HG03460 (cell line): ENCODE measurements around the gene CDH11.

Experiments
- ATAC-seq: cut with Tn5 transposase; IDR thresholded peaks from one replicate; pipeline ENCODE4 v1.9.1; 2021; ENCODE audit not compliant: unreplicated experiment

CDH11 gene, protein sequence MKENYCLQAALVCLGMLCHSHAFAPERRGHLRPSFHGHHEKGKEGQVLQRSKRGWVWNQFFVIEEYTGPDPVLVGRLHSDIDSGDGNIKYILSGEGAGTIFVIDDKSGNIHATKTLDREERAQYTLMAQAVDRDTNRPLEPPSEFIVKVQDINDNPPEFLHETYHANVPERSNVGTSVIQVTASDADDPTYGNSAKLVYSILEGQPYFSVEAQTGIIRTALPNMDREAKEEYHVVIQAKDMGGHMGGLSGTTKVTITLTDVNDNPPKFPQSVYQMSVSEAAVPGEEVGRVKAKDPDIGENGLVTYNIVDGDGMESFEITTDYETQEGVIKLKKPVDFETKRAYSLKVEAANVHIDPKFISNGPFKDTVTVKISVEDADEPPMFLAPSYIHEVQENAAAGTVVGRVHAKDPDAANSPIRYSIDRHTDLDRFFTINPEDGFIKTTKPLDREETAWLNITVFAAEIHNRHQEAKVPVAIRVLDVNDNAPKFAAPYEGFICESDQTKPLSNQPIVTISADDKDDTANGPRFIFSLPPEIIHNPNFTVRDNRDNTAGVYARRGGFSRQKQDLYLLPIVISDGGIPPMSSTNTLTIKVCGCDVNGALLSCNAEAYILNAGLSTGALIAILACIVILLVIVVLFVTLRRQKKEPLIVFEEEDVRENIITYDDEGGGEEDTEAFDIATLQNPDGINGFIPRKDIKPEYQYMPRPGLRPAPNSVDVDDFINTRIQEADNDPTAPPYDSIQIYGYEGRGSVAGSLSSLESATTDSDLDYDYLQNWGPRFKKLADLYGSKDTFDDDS

DNA sequence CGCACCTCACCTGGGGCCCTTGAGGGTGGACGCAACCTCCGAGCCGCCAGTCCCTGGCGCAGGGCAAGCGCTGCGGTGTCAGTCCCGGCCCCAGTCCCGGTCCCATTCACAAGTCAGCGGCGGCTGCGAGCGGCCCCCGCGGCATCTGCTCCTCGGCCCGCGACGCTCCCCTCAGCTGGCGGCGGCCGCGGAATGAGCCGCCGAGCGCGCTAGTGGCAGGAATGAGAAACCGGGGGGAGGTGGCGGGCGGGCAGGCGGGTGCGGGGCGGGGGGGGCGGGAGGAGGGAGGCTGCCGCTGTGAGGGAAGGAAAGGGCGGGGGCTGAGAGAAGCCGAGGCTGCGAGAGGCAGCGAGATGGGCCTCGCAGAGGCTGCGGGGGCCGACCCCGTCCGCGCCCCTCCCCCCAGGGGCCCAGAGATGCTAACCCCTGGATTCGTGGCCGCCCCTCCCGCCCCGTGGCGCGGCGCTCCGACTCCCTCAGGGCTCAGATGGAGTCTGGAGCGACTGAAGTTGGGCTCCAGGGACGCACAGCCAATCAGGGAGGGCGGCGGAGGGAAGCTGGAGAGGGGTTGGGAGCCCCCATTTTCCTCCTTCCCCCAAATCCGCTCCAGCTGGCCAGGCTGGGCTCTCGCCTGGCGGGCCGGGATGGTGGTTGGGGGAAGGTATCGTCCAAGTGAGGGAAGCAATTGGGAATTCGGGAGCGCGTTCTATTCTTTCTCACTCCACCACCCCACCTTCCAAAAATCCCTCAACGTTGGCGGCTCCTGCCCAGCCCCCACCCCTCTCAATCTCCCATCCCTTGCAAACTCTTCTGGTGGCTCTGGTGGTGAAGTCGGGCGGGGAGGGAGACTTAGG lies at the start of gene CDH11:
Gene CDH11, minus strand, starts transcription at position 194 of the 854 bp plus-strand sequence. CDS start 117,194 bp downstream, outside the sequence.
- ATAC-seq = no peak

DNA sequence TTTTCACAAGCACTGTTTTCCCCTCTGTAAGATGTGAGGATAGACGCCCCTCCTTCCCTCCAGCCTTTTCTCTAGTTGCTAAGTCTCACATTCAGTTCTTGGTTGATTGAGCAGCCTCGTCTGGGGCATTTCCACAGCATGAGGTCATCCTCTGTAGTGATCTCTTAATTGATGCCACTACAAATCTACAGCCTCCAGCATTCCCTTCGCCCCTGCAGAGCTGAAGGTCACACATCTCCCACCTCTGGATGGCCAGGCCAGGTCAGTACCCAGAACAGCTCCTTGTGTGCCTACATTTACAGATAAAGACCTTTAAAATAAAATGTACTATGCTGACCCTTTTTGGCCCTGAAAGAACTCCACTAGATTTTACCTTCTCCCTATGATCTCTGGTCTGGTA lies 32.5 kb upstream of the CDH11 start:
- no peak for ATAC-seq

DNA sequence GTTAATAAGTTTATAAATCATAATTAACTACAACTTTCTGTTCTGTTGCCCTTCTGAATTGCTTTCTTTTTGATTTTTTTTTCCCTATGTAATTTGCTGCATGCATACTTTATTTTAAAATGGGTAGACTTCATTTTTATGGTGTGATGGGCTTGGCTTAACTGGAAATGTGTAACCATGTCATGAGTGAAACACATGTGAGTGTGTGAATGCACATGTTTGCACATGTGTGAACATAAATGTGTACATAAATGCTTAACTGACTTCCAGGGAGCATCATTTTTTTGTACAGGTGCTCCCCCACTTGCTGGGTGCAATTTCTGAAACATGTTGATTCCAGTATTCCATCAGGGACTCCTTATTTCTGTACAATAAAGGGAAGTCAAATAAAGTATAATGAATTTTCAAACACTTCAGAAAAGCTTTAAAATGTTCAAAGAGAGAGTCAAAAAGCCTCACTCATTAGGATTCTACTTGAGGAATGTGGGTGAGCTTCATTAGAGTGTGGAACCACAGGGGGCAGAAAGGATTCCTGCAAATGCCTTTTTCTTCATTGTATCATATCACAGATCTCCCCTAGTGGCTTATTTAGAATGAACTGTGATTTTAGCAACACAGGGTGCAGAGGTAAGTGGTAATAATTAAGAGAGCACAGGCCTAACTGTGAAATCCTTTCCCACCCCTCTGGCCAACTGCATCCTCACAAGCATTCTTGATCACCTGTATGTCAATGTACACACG lies 31.7 kb upstream of the CDH11 start:
- ATAC-seq = no peak

DNA sequence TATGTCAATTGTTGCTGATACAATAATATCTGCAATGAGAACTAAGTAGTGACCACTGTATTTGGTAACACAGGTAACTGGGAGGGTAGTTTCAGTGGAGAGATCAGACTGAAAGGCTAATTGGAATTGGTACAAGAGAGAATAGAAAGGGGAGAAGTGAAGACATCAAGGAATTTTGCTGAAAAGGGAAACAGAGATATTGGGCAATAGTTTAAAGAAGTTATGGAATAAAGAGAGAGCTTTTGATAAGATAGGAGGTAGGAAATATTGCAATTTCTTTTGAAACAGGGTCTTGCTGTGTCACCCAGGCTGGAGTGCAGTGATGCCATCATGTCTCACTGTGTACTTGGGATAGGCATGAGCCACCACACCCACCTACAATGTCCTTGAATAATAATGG lies 26.9 kb upstream of the CDH11 start:
- no peak for ATAC-seq

DNA sequence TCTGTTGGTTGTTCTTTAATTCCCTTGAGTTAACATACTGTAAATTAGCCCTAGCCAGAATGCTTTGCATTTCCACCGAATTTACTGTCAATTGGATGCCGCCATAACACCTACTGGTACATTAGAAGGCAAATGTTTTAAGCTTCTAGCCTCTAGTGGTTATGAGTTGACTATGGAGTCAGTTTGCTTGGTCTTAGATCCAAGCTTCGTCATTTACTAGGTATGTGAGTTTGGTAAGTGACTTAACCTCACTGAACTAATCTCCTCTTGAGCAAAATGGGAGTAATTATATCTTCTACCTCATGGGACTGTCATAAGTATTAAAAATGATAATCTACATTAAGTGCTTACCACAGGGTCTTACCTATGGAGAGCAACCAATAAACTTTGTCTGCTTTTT lies 20.4 kb upstream of the CDH11 start:
- ATAC-seq = no peak

DNA sequence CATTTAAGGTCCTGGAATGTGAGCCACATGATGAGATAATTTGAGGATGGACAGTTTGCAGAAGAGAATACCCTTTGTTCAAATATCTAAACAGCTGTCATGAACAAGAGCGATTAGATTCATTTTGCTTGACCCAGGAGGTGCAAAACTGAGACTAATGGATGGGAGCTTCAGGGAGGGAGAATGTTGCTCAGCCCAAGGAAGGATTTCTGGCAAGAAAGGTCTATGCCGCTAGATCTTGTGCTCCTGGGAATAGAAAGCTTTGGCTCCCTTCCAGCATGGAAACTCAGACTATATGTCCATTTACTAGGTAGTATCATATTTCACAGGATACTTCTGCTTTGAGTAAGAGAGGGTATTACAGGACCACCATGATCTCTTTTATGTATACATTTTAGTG lies 14.8 kb upstream of the CDH11 start:
- ATAC-seq = no peak

DNA sequence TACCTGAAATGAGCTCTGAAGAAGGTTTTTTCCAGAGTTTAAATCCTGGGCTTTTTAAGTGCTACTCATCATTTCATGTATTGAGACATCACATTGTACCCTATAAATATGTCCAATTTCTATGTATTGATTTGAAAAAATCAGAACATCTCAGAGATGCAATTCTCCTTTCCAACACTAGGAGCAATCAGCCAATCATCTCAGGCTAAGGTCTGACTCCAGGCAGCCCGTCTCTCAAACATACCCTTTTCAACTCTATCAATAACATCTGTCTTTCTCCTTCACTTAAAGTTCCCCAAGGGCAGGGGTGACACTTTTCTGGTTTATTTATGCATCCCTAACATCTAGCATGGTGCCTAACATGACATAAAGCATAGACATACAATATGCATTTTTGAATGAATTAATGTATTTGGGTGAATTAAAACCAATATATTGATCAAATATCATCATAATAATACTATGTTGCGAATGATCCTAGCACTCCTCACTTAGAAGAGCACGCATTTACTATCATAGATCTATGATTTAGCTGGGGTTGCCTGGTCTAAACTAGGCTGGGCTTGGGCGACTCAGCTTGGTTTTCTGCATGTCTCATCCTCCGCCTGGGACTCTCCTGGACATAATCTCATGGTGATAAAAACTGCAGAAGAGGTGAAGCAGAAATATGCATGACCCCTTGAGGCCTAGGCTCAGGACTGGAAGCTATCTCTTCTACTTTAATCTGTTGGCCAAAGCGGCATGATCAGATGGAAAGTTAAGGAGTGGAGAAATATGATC lies 5.2 kb upstream of the CDH11 start:
- no peak for ATAC-seq

DNA sequence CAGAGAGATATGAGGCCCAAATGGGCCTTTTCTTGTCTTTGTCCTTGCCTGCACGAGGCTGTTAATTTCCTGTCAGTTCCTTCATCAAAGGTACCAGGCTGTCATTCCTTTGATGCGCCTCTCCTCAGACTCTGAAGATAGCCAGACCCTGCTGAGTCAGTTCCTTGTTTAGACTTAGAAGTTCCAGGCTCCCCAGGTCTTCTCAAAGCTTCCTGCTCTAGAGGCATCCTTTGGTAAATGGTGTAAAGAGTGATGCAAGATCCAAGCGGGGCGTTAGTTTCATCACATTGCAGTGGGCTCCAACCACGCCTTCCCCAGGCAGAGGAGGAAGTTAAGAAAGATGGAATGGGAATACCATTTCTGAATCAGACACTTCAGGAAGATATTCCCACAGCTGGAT lies 4.0 kb upstream of the CDH11 start:
- no peak for ATAC-seq

DNA sequence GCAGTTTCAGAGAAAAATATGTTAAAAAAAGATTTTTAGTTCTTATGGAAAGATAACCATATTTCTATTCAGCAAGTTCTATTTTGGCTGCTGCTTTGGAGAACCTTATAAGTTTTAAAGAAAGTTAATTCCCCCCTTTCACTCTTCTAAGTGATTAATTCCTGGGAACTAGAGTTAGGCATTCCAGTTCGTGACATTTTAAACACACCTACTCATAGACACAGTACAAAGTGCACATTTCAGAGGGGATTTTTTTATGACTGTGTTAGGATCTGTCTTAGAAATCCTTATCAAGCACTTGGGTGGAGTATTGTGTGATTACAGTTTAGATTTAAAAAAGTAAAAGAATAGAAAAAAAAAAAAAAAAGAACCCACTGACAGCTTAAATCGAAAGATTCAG lies 3.5 kb upstream of the CDH11 start:
- ATAC-seq = no peak

DNA sequence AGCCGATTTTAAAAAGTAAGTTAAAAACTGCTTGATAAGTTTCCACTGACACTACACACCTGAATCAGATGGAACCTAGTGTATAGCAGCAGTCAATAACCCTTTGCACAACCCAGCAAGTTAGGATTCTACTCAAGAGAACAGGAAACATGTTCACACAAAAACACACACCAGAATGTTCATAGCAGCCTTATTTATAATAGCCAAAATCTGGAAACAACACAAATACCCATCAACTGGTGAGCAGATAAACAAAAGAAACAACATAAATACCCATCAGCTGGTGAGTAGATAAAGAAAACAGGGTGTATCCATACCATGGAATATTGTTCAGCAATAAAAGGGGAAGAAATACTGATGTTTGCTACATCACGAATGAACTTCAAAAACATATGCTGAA lies 2.7 kb upstream of the CDH11 start:
- ATAC-seq = no peak

DNA sequence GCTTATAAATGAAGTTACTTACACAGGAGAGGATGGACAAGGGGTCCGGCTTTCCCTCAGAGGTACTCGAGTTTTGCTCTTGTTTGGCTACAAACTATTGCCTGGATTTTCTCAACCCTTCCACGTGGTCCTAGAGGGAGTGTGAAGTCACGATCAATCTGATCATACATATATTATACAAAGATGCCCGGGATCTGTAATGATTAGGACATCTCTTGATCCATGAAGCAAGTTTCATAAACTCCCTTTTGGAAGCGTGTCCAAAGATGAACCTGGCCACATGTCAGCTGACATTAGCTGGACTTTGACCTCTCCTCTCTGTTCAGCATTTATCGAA lies 2.3 kb upstream of the CDH11 start:
- no peak for ATAC-seq

DNA sequence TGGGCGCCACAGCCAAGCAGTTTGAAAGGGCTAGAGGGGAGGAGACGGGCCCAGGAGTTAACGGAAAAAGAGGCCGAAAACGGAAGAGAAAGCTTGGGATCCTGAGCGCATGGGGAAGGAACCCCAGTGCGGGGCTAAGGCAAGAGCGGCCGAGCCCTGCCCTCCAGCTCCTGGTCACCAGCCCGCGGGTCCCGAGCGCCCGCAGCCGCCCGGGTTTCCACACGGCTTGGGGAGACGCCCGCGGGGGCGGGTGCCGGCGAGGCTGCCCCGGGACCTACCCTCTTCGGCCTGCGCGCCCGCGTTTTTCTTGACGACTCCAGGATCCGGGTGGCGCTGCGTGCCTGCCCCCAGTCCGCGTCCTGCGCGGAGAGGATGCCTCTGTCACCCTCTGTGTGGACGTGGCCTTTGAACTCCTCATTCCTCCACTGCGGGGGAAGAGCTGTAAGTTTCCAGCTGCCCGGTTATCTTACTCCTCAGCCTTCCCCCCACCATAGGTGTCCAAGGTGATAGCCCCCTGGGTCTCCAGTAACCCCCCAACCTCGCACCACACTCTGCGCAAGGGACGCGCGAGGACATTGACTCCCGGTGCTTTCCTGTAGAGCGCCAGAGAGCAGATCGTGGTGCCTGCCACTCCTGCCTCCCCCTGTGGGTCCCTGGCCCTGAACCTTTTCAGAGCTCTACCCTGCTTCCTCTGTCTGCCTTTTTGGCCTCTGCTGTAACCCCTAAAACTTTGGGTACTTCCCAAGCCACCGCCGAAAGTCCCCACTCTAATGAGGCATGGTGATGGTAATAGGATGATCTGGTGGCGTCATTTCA lies 1.7 kb upstream of the CDH11 start:
- ATAC-seq = no peak

DNA sequence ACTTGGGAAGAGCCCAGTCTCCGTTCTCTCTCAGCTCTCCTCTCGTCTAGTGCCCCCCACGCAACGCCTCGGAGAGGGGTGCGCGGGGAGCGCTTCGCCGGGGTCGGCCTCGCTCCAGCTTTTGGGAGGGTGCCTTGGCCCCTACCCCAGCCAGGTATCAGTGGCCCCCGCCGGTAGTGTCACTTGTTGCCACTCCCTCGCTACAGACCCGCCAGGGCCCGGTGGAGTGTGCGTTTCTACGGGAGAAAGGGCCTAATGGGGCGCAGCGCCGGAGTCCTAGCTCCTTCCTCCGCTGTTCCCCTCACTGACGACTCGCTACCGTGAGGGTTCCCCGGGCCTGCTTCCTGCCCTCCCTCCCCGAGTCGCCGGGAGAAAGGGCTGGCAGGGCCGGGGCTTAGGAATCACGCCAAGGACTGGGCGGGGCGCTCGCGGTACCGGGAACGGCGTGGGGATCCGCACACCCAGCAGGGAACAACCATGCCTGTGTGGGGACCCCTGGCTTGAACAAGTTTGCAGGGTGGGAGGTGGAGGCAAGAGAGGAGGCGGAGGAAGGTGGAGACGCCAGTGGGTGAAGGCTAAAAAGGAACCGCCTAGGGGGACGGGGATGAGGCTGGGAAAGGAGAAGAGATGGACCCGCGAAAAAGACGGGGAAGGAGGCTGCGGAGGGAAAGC lies 997 bp upstream of the CDH11 start:
- ATAC-seq = no peak

DNA sequence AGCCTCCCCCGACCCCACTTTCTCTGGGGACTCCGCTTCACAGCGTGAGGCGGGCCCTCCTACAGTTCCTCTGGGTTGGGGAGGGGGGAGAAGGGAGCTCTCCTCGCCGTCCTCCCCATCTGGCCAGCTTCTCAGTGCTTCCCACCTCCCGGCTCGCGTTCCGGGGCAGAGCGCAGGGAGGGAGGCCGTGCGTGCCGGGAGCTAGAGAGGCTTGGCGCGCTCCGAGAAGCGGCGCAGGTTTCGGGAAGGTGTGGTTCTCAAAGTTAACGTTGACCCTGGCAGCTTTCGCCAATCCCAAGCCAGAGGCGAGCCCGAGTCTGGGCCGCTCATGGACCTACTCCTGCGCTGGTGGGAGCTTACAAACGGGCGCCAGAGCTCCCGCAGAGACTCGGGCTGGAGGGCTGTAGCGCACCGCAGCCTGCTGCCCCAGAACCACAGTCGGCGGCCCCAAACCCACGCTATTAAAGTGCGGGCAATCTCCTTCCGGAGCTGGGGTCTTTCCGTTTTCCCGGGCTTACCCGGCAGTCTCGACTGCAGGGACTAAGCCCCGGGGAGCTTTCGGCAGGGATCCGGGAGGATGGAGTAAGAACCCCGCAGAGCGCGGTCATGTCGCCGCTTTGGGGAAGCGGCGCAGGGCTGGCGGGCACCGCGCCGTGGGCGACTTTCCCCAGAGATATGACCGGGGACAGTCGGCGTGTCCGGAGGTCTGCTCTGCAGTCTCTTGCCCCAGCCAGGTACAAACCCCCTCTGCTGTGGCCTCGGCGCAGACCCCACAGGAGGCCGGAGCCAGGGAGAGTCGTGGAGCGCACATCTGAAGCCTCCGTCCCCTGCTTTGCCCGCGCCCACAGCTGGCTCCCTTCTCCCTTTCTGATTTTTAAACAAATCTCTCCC lies 787 bp downstream of the CDH11 start:
- no peak for ATAC-seq

DNA sequence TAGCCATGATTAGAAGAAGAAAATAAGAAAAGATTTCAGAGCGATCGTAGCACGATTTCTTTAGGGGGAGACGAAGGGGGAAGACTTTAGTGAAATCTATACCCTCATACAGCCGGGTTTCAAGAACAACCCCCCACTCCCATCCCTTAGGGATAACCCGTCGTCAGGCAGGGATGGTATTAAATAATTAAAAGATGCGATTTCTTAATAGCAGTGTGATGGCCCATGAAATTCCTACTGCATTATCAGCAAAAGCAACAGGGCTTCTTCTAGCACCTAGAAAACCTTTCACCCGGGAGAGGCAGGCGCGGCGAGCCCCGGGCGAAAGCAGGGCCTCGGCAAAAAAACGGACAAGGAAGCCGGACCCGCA lies 1.4 kb downstream of the CDH11 start:
- no peak for ATAC-seq

DNA sequence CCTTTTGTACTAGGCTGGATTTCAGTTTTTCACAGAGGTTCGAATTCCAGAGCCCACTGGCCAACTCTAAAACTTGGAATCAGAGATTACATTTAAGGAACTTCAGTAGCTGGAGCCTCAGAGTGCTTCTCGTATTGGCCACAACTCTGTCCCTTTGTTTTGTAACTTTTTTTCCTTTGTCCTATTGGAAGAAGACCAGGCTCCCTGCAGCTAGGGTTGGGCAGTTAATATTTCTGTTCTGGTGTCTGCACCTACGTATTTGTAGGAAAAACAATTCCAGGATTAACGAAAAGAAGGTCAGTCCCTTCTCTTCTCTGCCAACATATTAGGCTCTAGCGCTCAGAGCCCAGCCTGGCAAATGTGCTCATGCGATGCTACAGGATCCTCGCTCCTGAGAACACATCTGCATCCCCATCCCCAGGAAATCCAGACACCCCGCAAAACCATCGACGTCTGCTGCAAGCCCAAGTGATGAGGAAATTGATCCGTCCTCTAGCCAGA lies 1.9 kb downstream of the CDH11 start:
- ATAC-seq = no peak

DNA sequence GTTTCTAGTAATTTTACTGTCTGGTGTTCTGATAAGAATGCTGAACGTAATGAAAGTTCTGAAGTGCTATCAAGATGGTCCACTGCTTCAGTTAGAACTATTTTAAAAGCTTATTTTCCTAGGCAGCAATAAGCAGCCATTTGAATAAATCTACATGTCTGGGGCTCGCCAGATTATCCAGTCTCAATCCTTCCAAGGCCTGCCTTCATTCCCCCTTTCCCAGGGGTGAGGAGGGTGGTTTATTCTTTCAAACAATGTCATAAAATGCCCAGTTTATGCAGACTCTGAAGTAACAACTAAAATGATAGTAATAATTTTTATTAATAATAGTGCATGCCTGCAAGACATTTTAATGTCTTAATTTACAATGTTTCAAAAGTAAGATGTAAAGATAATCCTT lies 2.4 kb downstream of the CDH11 start:
- no peak for ATAC-seq

DNA sequence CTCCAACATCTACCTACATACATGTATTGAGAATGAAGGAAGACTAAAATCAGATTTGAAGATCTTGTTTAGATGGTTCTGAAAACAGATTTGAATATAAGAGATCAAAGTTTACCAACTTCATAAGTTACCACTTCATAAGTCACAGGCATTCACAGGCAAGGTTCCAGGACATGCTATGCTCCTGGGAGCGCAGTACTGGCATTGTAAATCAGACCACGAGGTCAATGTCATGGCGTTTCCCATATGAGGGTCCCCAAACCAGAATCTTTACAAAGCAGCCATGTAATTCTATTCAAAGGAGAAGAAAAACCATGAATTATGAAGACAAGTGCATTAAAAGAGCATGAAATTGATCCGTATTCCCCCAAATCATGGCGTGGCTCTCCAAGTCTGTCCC lies 3.0 kb downstream of the CDH11 start:
- no peak for ATAC-seq
